Mesenchymal stem cell (in vitro differentiated cells and primary cell): ENCODE measurements around the gene TSPAN11.

Experiments
- DNase-seq: peaks from one replicate; pipeline ENCODE4 v3.0.0-alpha.2; 2013
- H2AFZ ChIP-seq: one replicate; pipeline ENCODE4 v1.6.1; 2013; ENCODE audit warnings: low read depth, mild to moderate bottlenecking, control low read depth, inconsistent platforms, low read length, moderate library complexity
- H2AK5ac ChIP-seq: 2 replicates; pipeline ENCODE4 v1.6.1; 2013; ENCODE audit warnings: low read length, moderate library complexity, mild to moderate bottlenecking, inconsistent platforms; ENCODE audit not compliant: severe bottlenecking
- H2BK120ac ChIP-seq: one replicate; pipeline ENCODE4 v1.6.1; 2013; ENCODE audit warnings: low read depth, mild to moderate bottlenecking, inconsistent platforms, low read length, moderate library complexity
- H2BK12ac ChIP-seq, 2 experiments: one replicate each; pipeline ENCODE4 v1.6.1; 2013; ENCODE audit warnings: inconsistent platforms in 2 of 2, low read length in 2 of 2, mild to moderate bottlenecking in 2 of 2, moderate library complexity in 2 of 2, control low read depth in 1 of 2
- H2BK15ac ChIP-seq: one replicate; pipeline ENCODE4 v1.6.1; 2013; ENCODE audit warnings: mild to moderate bottlenecking, low read depth, inconsistent platforms; ENCODE audit not compliant: poor library complexity, severe bottlenecking
- H2BK5ac ChIP-seq: 2 replicates; pipeline ENCODE4 v1.6.1; 2013; ENCODE audit warnings: low read depth, mild to moderate bottlenecking, low read length, control low read depth, inconsistent platforms; ENCODE audit not compliant: poor library complexity, severe bottlenecking
- H3K14ac ChIP-seq, 2 experiments: one replicate each; pipeline ENCODE4 v1.6.1; 2013; ENCODE audit warnings: inconsistent platforms in 2 of 2, low read length in 2 of 2, control low read depth in 1 of 2, mild to moderate bottlenecking in 1 of 2, moderate library complexity in 1 of 2
- H3K18ac ChIP-seq, 2 experiments: one replicate each; pipeline ENCODE4 v1.6.1; 2013; ENCODE audit warnings: inconsistent platforms in 2 of 2, low read length in 2 of 2, control low read depth in 1 of 2, low read depth in 1 of 2, mild to moderate bottlenecking in 1 of 2
- H3K23ac ChIP-seq, 2 experiments: one replicate each; pipeline ENCODE4 v1.6.1; 2013; ENCODE audit warnings: inconsistent platforms in 2 of 2, low read length in 2 of 2, mild to moderate bottlenecking in 2 of 2, moderate library complexity in 2 of 2, control low read depth in 1 of 2
- H3K27ac ChIP-seq: 2 replicates; pipeline ENCODE4 v1.5.1; 2013; ENCODE audit warnings: mild to moderate bottlenecking, moderate library complexity, low read length, control low read depth, inconsistent platforms; ENCODE audit not compliant: poor library complexity, severe bottlenecking
- H3K27me3 ChIP-seq, 2 experiments: 2 replicates each; pipeline versions ENCODE4 v1.6.1 to v1.7.0; 2013; ENCODE audit warnings: low read length in 2 of 2, mild to moderate bottlenecking in 2 of 2, moderate library complexity in 2 of 2, control low read depth in 1 of 2, inconsistent platforms in 1 of 2; ENCODE audit not compliant: control insufficient read depth in 1 of 2, insufficient read depth in 1 of 2
- H3K36me3 ChIP-seq, 2 experiments: 2 replicates each; pipeline versions ENCODE4 v1.6.1 to v1.7.0; 2013; ENCODE audit warnings: low read length in 2 of 2, control low read depth in 1 of 2, inconsistent platforms in 1 of 2, low read depth in 1 of 2, mild to moderate bottlenecking in 1 of 2; ENCODE audit not compliant: insufficient read depth in 2 of 2, control insufficient read depth in 1 of 2
- H3K4ac ChIP-seq, 2 experiments: one replicate each; pipeline ENCODE4 v1.6.1; 2013; ENCODE audit warnings: inconsistent platforms in 2 of 2, low read length in 2 of 2, mild to moderate bottlenecking in 2 of 2, moderate library complexity in 2 of 2, control low read depth in 1 of 2, low read depth in 1 of 2
- H3K4me1 ChIP-seq: 2 replicates; pipeline ENCODE4 v1.6.1; 2013; ENCODE audit warnings: low read depth, low read length, control low read depth; ENCODE audit not compliant: control insufficient read depth, insufficient read depth
- H3K4me2 ChIP-seq: 2 replicates; pipeline ENCODE4 v1.6.1; 2013; ENCODE audit warnings: low read length, mild to moderate bottlenecking, inconsistent platforms; ENCODE audit not compliant: poor library complexity, severe bottlenecking
- H3K4me3 ChIP-seq, 2 experiments: 2 replicates each; pipeline versions ENCODE4 v1.5.1 to v1.7.0; 2013; ENCODE audit warnings: low read length in 2 of 2, mild to moderate bottlenecking in 2 of 2, control low read depth in 1 of 2, low read depth in 1 of 2; ENCODE audit not compliant: insufficient read depth in 1 of 2
- H3K79me1 ChIP-seq: replicated peaks from 2 replicates; pipeline ENCODE4 v1.6.1; 2013; ENCODE audit warnings: mild to moderate bottlenecking, control low read depth, low read length, inconsistent platforms; ENCODE audit not compliant: poor library complexity, severe bottlenecking
- H3K9ac ChIP-seq: 2 replicates; pipeline ENCODE4 v1.7.0; 2013; ENCODE audit warnings: mild to moderate bottlenecking, low read length, moderate library complexity
- H3K9me3 ChIP-seq: 2 replicates; pipeline ENCODE4 v1.7.0; 2013; ENCODE audit warnings: mild to moderate bottlenecking, low read length; ENCODE audit not compliant: control insufficient read depth
- H4K8ac ChIP-seq: one replicate; pipeline ENCODE4 v1.6.1; 2013; ENCODE audit warnings: inconsistent platforms, mild to moderate bottlenecking, low read length, moderate library complexity
- H4K91ac ChIP-seq: one replicate; pipeline ENCODE4 v1.6.1; 2013; ENCODE audit warnings: mild to moderate bottlenecking, low read length, inconsistent platforms
- WGBS: methylation state at CpG from one replicate; pipeline ENCODE4 v1.1.7; 2013; ENCODE audit warnings: mixed read lengths; 5-methylcytosine and 5-hydroxymethylcytosine counted together

TSPAN11 gene

GRCh38 chr12:30962047-30962446, 35.5 kb downstream of the TSPAN11 start:
- Histone ChIP-seq H3K18ac (no peak overlapping the region), H3K14ac (no peak overlapping the region), H2AK5ac (no peak overlapping the region), H3K27me3 (peaks cover 46 to 61% of the 10 kb centered on the region in 2 experiments), H2BK12ac (no peak overlapping the region), H2BK5ac (no peak overlapping the region), H3K4me2 (no peak overlapping the region), H3K23ac (no peak overlapping the region), H3K9me3 (no peaks in the 10 kb centered on the region), H4K8ac (no peak overlapping the region), H3K9ac (no peak overlapping the region), H2AFZ (no peak overlapping the region), H3K79me1 (no peaks in the 10 kb centered on the region), H3K4me1 (no peaks in the 10 kb centered on the region), H2BK15ac (no peak overlapping the region), H3K27ac (no peak overlapping the region), H3K36me3 (no peaks in the 10 kb centered on the region), H3K4ac (no peak overlapping the region), H3K4me3 (no peak overlapping the region), H4K91ac (no peak overlapping the region), H2BK120ac (no peak overlapping the region)
- 98% methylated on average over 2 of the region's 2 CpGs for WGBS
- DNase-seq: no peak

- Histone ChIP-seq H2BK15ac (no peak overlapping the region), H3K18ac (no peak overlapping the region), H2BK12ac (no peak overlapping the region), H2BK120ac (no peak overlapping the region), H4K91ac (no peak overlapping the region), H2AK5ac (no peak overlapping the region), H2BK5ac (no peak overlapping the region), H4K8ac (no peak overlapping the region), H3K4me1 (no peaks in the 10 kb centered on the region), H3K36me3 (no peaks in the 10 kb centered on the region), H3K4me3 (no peak overlapping the region), H3K27ac (no peak overlapping the region), H3K14ac (no peak overlapping the region), H3K23ac (no peak overlapping the region), H3K27me3 (peaks cover 45 to 55% of the 10 kb centered on the region in 2 experiments), H3K79me1 (no peaks in the 10 kb centered on the region), H3K4ac (no peak overlapping the region), H3K9me3 (no peaks in the 10 kb centered on the region), H3K4me2 (no peak overlapping the region), H3K9ac (no peak overlapping the region), H2AFZ (no peak overlapping the region)
- WGBS: 91% methylated on average over 21 of the region's 21 CpGs
- no peak for DNase-seq
These were observed 37.4 kb downstream of the TSPAN11 start for GRCh38 chr12:30963709-30964564.

GRCh38 chr12:30964896-30965612, 38.5 kb downstream of the TSPAN11 start:
- Histone ChIP-seq H3K4me2 (no peak overlapping the region), H2BK15ac (no peak overlapping the region), H3K9me3 (no peaks in the 10 kb centered on the region), H3K4me1 (no peaks in the 10 kb centered on the region), H4K8ac (no peak overlapping the region), H3K18ac (no peak overlapping the region), H2BK120ac (no peak overlapping the region), H3K27ac (no peak overlapping the region), H2BK12ac (no peak overlapping the region), H3K4me3 (no peak overlapping the region), H3K27me3 (peaks cover 49 to 59% of the 10 kb centered on the region in 2 experiments), H3K36me3 (no peaks in the 10 kb centered on the region), H2BK5ac (no peak overlapping the region), H3K79me1 (no peaks in the 10 kb centered on the region), H3K9ac (no peak overlapping the region), H2AFZ (no peak overlapping the region), H3K4ac (no peak overlapping the region), H3K14ac (no peak overlapping the region), H3K23ac (no peak overlapping the region), H2AK5ac (no peak overlapping the region), H4K91ac (no peak overlapping the region)
- DNase-seq: no peak
- 89% methylated on average over 14 of the region's 14 CpGs for WGBS

GRCh38 chr12:30965613-30965985, 39.1 kb downstream of the TSPAN11 start:
- H4K8ac ChIP-seq: no peak overlapping the region
- no peak overlapping the region for H3K14ac ChIP-seq
- H2BK120ac ChIP-seq: no peak overlapping the region
- H3K18ac ChIP-seq: no peak overlapping the region
- peaks cover 3% of the 10 kb centered on the region for H3K4me1 ChIP-seq
- H4K91ac ChIP-seq: no peak overlapping the region
- no peak overlapping the region for H2AFZ ChIP-seq
- H2BK5ac ChIP-seq: no peak overlapping the region
- H3K4ac ChIP-seq: no peak overlapping the region
- H2BK15ac ChIP-seq: no peak overlapping the region
- no peak overlapping the region for H3K4me3 ChIP-seq
- 86% methylated on average over 11 of the region's 11 CpGs for WGBS
- no peaks in the 10 kb centered on the region for H3K9me3 ChIP-seq
- no peak overlapping the region for H3K4me2 ChIP-seq
- no peak overlapping the region for H3K23ac ChIP-seq
- no peak overlapping the region for H2BK12ac ChIP-seq
- H3K9ac ChIP-seq: no peak overlapping the region
- H3K27me3 ChIP-seq: peaks cover 50 to 59% of the 10 kb centered on the region in 2 experiments
- H3K27ac ChIP-seq: no peak overlapping the region
- H3K36me3 ChIP-seq: no peaks in the 10 kb centered on the region
- no peak overlapping the region for H2AK5ac ChIP-seq
- DNase-seq: peak; percentile 3
- no peaks in the 10 kb centered on the region for H3K79me1 ChIP-seq
